Endothelial cell of umbilical vein (primary cell): ENCODE results near the gene DOC2B. TPM values are rescaled to one million over a fixed set of nuclear protein-coding genes. Genes with fewer than 3 reads are reported as not detected.

Experiments
- BruUV-seq: library from RNA; stranded (reverse); fragments of 400-500 nt; replicated peaks from 2 replicates; lab custom pipeline; 2021; lab: Mats Ljungman, UMichigan
- CTCF ChIA-PET: fragments of 300-600, 350-600 bp; sonication (Branson Sonifier 250); formaldehyde crosslinking; loops from one replicate; lab custom pipeline; 2021; ENCODE audit warnings: antibody characterized with exemption, inconsistent platforms; lab: Charles Lee
- POLR2A ChIA-PET: fragments of 300-600, 350-600 bp; sonication (Branson Sonifier 250); formaldehyde crosslinking; loops from one replicate; lab custom pipeline; 2021; ENCODE audit warnings: antibody characterized with exemption, inconsistent platforms; lab: Charles Lee
- DNase-seq: peaks from one replicate; pipeline ENCODE4 v3.0.0-alpha.2; 2011; ENCODE audit warnings: low read depth, low spot score
- FAIRE-seq: peaks from 2 replicates; lab custom pipeline; 2011; peaks lifted over from hg19 to GRCh38; lab: Jason Lieb, UNC
- H2AFZ ChIP-seq: 2 replicates; pipeline ENCODE4 v1.6.0; 2012; ENCODE audit warnings: low read depth, low read length, control low read depth, inconsistent platforms
- H3K27ac ChIP-seq: 2 replicates; pipeline ENCODE4 v1.5.1; 2011; ENCODE audit warnings: low read depth, mild to moderate bottlenecking, control low read depth, low read length, moderate library complexity; ENCODE audit not compliant: insufficient read depth
- H3K27me3 ChIP-seq, 2 experiments: 2 replicates each; pipeline versions ENCODE4 v1.6.0 to v1.6.1; 2011; ENCODE audit warnings: low read length in 2 of 2, mixed read lengths in 1 of 2; ENCODE audit not compliant: control insufficient read depth in 2 of 2, insufficient read depth in 2 of 2
- H3K36me3 ChIP-seq, 2 experiments: 2 replicates in 1 of 2; 3 replicates in 1 of 2; pipeline ENCODE4 v1.5.1; 2011; ENCODE audit warnings: low read length in 2 of 2, mild to moderate bottlenecking in 1 of 2, moderate library complexity in 1 of 2; ENCODE audit not compliant: control insufficient read depth in 2 of 2, insufficient read depth in 2 of 2; ENCODE audit errors: extremely low read depth in 1 of 2
- H3K4me1 ChIP-seq: 3 replicates; pipeline ENCODE4 v1.5.1; 2011; ENCODE audit warnings: mild to moderate bottlenecking, low read length; ENCODE audit not compliant: control insufficient read depth, insufficient read depth; ENCODE audit errors: extremely low read depth
- H3K4me2 ChIP-seq: 2 replicates; pipeline ENCODE4 v1.6.1; 2011; ENCODE audit warnings: low read length, control low read depth, mixed read lengths; ENCODE audit not compliant: insufficient read depth
- H3K4me3 ChIP-seq, 3 experiments: fragments of 200-600 bp in 1 of 3; sonication (generic), shearing (Covaris generic) in 1 of 3; replicated peaks in 1 of 3; 2 replicates each; pipeline ENCODE4 v1.5.1; 2011 to 2016; ENCODE audit warnings: control low read depth in 3 of 3, low read length in 3 of 3, mild to moderate bottlenecking in 2 of 3, inconsistent platforms in 1 of 3, low read depth in 1 of 3, moderate library complexity in 1 of 3; ENCODE audit not compliant: insufficient read depth in 1 of 3
- H3K79me2 ChIP-seq: 2 replicates; pipeline ENCODE4 v1.6.0; 2012; ENCODE audit warnings: low read length, inconsistent platforms; ENCODE audit not compliant: control insufficient read depth, insufficient read depth
- H3K9ac ChIP-seq: replicated peaks from 2 replicates; pipeline ENCODE3; 2011; ENCODE audit warnings: low read length, control low read depth; ENCODE audit not compliant: insufficient read depth; ENCODE audit errors: extremely low read depth
- H3K9me1 ChIP-seq: replicated peaks from 3 replicates; pipeline ENCODE4 v1.6.0; 2011; ENCODE audit warnings: mild to moderate bottlenecking, low read length; ENCODE audit not compliant: control insufficient read depth, insufficient read depth; ENCODE audit errors: extremely low read depth
- H3K9me3 ChIP-seq: replicated peaks from 2 replicates; pipeline ENCODE4 v1.5.1; 2012; ENCODE audit warnings: low read length, inconsistent platforms; ENCODE audit not compliant: control insufficient read depth, insufficient read depth
- H4K20me1 ChIP-seq: replicated peaks from 2 replicates; pipeline ENCODE3; 2011; ENCODE audit warnings: mild to moderate bottlenecking, low read length; ENCODE audit not compliant: control insufficient read depth, insufficient read depth; ENCODE audit errors: extremely low read depth
- CTCF ChIP-seq, 2 donors: IDR thresholded peaks; 1 replicate in 1 of 2; 2 replicates in 1 of 2; pipeline ENCODE4 v1.5.1; 2011; ENCODE audit warnings: low read length in 2 of 2, mild to moderate bottlenecking in 2 of 2, moderate library complexity in 2 of 2, control low read depth in 1 of 2, inconsistent platforms in 1 of 2, low read depth in 1 of 2; ENCODE audit not compliant: insufficient read depth in 1 of 2; ENCODE audit errors: extremely low read depth in 1 of 2
- EZH2 ChIP-seq: IDR thresholded peaks from 2 replicates; pipeline ENCODE4 v1.6.1; 2012; ENCODE audit warnings: borderline replicate concordance, low read depth, mild to moderate bottlenecking, moderate library complexity, low read length, inconsistent platforms; ENCODE audit not compliant: severe bottlenecking
- FOS ChIP-seq: IDR thresholded peaks from 2 replicates; pipeline ENCODE4 v1.6.1; 2011; ENCODE audit warnings: mild to moderate bottlenecking, low read length, moderate library complexity, borderline replicate concordance; ENCODE audit not compliant: insufficient read depth
- GATA2 ChIP-seq: IDR thresholded peaks from 2 replicates; pipeline ENCODE4 v1.7.0; 2011; ENCODE audit warnings: low read depth, mild to moderate bottlenecking, moderate library complexity, mixed read lengths, low read length; ENCODE audit not compliant: insufficient read length, insufficient read depth
- JUN ChIP-seq: IDR thresholded peaks from 2 replicates; pipeline ENCODE4 v1.6.1; 2011; ENCODE audit warnings: borderline replicate concordance, low read depth; ENCODE audit not compliant: insufficient read length, insufficient read depth
- MAX ChIP-seq: IDR thresholded peaks from 2 replicates; pipeline ENCODE4 v1.6.1; 2011; ENCODE audit not compliant: insufficient read depth, insufficient read length
- MYC ChIP-seq: IDR thresholded peaks from one replicate; pipeline ENCODE4 v1.6.1; 2011; ENCODE audit warnings: mild to moderate bottlenecking, low read depth, low read length
- POLR2A ChIP-seq: IDR thresholded peaks from 2 replicates; pipeline ENCODE4 v1.6.1; 2012; ENCODE audit warnings: low read depth, mild to moderate bottlenecking, control low read depth, low read length
- POLR2AphosphoS5 ChIP-seq: IDR thresholded peaks from 2 replicates; pipeline ENCODE4 v1.6.1; 2012; ENCODE audit warnings: low read depth, mild to moderate bottlenecking, control low read depth, low read length, moderate library complexity; ENCODE audit not compliant: insufficient read depth
- dilution Hi-C: fragments of 300-500 bp; cut with MboI; formaldehyde crosslinking; loops from one replicate; pipeline ENCODE4 v1.15.0; 2019; ENCODE audit warnings: low sequenced_read_pairs; ENCODE audit not compliant: extremely low pct_ligation_motif_present
- intact Hi-C: fragments of 100-400 bp; cut with micrococcal nuclease; formaldehyde crosslinking; loops from one replicate; pipeline ENCODE4 v1.10.0; 2022
- polyA plus RNA-seq, 4 experiments: library from polyadenylated mRNA; depleted of rRNA in 3 of 4; stranded (reverse) in 3 of 4; unstranded in 1 of 4; fragments of >200 nt; gene quantifications; 2 replicates each; pipeline versions ENCODE4 v1.2.1 to v1.2.3, GENCODE V29; 2011 to 2012; ENCODE audit warnings: missing spikeins in 1 of 4
- total RNA-seq: library from RNA; stranded (reverse); gene quantifications from 2 replicates; pipeline ENCODE4 v1.2.3, GENCODE V29; 2021

The DOC2B gene
- total and polyA plus RNA-seq, 2 donors (not counting 3 experiments of a cell fraction or from before 2014, with no cell fraction given), result 0.10 to 0.22 TPM

GRCh38 chr17:193426-193810, 12.0 kb upstream of the DOC2B start:
- no peak for FAIRE-seq
- POLR2A ChIA-PET, result no interaction called here
- intact Hi-C loops, result no loop called here

More at GRCh38 chr17:193426-193810, 12.0 kb upstream of the DOC2B start:
- DNase-seq, result no peak
- no TSS peak for BruUV-seq
- dilution Hi-C loops, result no loop called here
- no peak overlapping the region for H2AFZ ChIP-seq
- no peaks in the 10 kb centered on the region for H3K9me1 ChIP-seq
- no peaks in the 10 kb centered on the region for H3K36me3 ChIP-seq
- H3K9ac ChIP-seq, result no peak overlapping the region
- H3K4me2 ChIP-seq, result no peak overlapping the region
- no peak overlapping the region for H3K4me3 ChIP-seq
- TF ChIP-seq POLR2A (no peak), JUN (no peak), POLR2AphosphoS5 (no peak), MYC (no peak), FOS (no peak), CTCF (IDR thresholded peaks at IDR 0.05; ENCODE audit: extremely low read depth in 1 of 2, insufficient read depth in 1 of 2, low read depth in 1 of 2, low read length in 2 of 2) (no peak), MAX (no peak), GATA2 (no peak), EZH2 (no peak)
- no peaks in the 10 kb centered on the region for H3K79me2 ChIP-seq
- H3K27ac ChIP-seq, result no peak overlapping the region
- CTCF ChIA-PET, result no interaction called here
- H3K9me3 ChIP-seq, result no peaks in the 10 kb centered on the region
- H3K27me3 ChIP-seq, result no peaks in the 10 kb centered on the region
- H3K4me1 ChIP-seq, result no peaks in the 10 kb centered on the region
- no peaks in the 10 kb centered on the region for H4K20me1 ChIP-seq
